Hepatocyte (in vitro differentiated cells): ENCODE results near the gene GDF9. TPM values are rescaled to one million over a fixed set of nuclear protein-coding genes. Genes with fewer than 3 reads are reported as not detected.

Experiments used
- DNase-seq: peaks from one replicate; pipeline ENCODE4 v3.0.0-alpha.2; 2016; ENCODE audit warnings: low spot score
- H2AFZ ChIP-seq: fragments of 200-600 bp; sonication (generic); 2 replicates; pipeline ENCODE4 v1.6.0; 2016; ENCODE audit warnings: antibody characterized with exemption, mild to moderate bottlenecking
- H3K27ac ChIP-seq: fragments of 200-600 bp; sonication (generic); 2 replicates; pipeline ENCODE4 v1.5.1; 2016; ENCODE audit warnings: mild to moderate bottlenecking
- H3K27me3 ChIP-seq: fragments of 200-600 bp; sonication (generic); 2 replicates; pipeline ENCODE4 v1.6.1; 2016
- H3K36me3 ChIP-seq: fragments of 200-600 bp; sonication (generic); replicated peaks from 2 replicates; pipeline ENCODE4 v1.5.1; 2016; ENCODE audit warnings: low read depth; ENCODE audit not compliant: insufficient read depth
- H3K4me1 ChIP-seq: fragments of 200-600 bp; sonication (generic); 2 replicates; pipeline ENCODE4 v1.5.1; 2016; ENCODE audit warnings: mild to moderate bottlenecking, moderate library complexity; ENCODE audit not compliant: insufficient read depth
- H3K4me2 ChIP-seq: fragments of 200-600 bp; sonication (generic); 2 replicates; pipeline ENCODE4 v1.6.0; 2016
- H3K4me3 ChIP-seq: fragments of 200-600 bp; sonication (generic); 2 replicates; pipeline ENCODE4 v1.5.1; 2016; ENCODE audit warnings: mild to moderate bottlenecking
- H3K79me2 ChIP-seq: fragments of 200-600 bp; sonication (generic); 2 replicates; pipeline ENCODE4 v1.6.0; 2017; ENCODE audit warnings: mild to moderate bottlenecking
- H3K9me2 ChIP-seq: fragments of 200-600 bp; sonication (generic); replicated peaks from 2 replicates; pipeline ENCODE4 v1.6.0; 2017; ENCODE audit warnings: mild to moderate bottlenecking; ENCODE audit not compliant: insufficient read depth
- H3K9me3 ChIP-seq: fragments of 200-600 bp; sonication (generic); 2 replicates; pipeline ENCODE4 v1.5.1; 2016; ENCODE audit warnings: low read depth, mild to moderate bottlenecking
- H4K20me1 ChIP-seq: fragments of 200-600 bp; sonication (generic); 2 replicates; pipeline ENCODE4 v1.6.0; 2016; ENCODE audit warnings: mild to moderate bottlenecking; ENCODE audit not compliant: insufficient read depth, poor library complexity, severe bottlenecking
- CTCF ChIP-seq: fragments of 200-600 bp; sonication (generic); IDR thresholded peaks from 2 replicates; pipeline ENCODE4 v1.5.1; 2016; ENCODE audit warnings: antibody characterized with exemption, mild to moderate bottlenecking; ENCODE audit not compliant: poor library complexity
- EZH2 ChIP-seq: fragments of 200-600 bp; sonication (generic); IDR thresholded peaks from 2 replicates; pipeline ENCODE4 v1.6.1; 2016; ENCODE audit warnings: antibody characterized with exemption, mild to moderate bottlenecking, borderline replicate concordance
- EZH2phosphoT487 ChIP-seq: fragments of 200-600 bp; sonication (generic); IDR thresholded peaks from one replicate; pipeline ENCODE4 v1.6.1; 2018; ENCODE audit warnings: antibody characterized with exemption, mild to moderate bottlenecking, low read depth, moderate library complexity; ENCODE audit not compliant: unreplicated experiment, severe bottlenecking
- WGBS: methylation state at CpG from one replicate; pipeline ENCODE4 v1.1.6; 2016; ENCODE audit warnings: low lambda C conversion rate; ENCODE audit errors: missing lambda C conversion rate; 5-methylcytosine and 5-hydroxymethylcytosine counted together
- polyA plus RNA-seq: library from polyadenylated mRNA; unstranded; fragments of >200 nt; fragmentation: Nextera tagmentation; extraction: Ambion mirVana; gene quantifications from 2 replicates; pipeline ENCODE4 v1.2.1, GENCODE V29; 2016
- total RNA-seq: library from RNA; depleted of rRNA; stranded (reverse); fragments of >200 nt; gene quantifications from 2 replicates; pipeline ENCODE4 v1.2.3, GENCODE V29; 2014

Gene GDF9
- total and polyA plus RNA-seq, 2 experiments from 2014 or later = 1.7 to 2.2 TPM

- Histone ChIP-seq H3K27me3 (no peaks in the 10 kb centered on the region), H3K4me3 (no peak overlapping the region), H4K20me1 (peaks cover under 1% of the 10 kb centered on the region), H3K9me2 (no peaks in the 10 kb centered on the region), H3K79me2 (peaks cover 11% of the 10 kb centered on the region), H3K27ac (peak overlapping the region; percentile 85), H3K4me2 (peak overlapping the region; percentile 38), H3K4me1 (peaks cover 26% of the 10 kb centered on the region), H3K9me3 (no peaks in the 10 kb centered on the region), H2AFZ (no peak overlapping the region), H3K36me3 (no peaks in the 10 kb centered on the region)
- WGBS = 94% methylated on average over 1 of the region's 1 CpG
- no peak for DNase-seq
- TF ChIP-seq EZH2 (no peak), CTCF (no peak), EZH2phosphoT487 (no peak)
Measured at GRCh38 chr5:132872788-132873118, 6.5 kb upstream of the GDF9 start.

DNA sequence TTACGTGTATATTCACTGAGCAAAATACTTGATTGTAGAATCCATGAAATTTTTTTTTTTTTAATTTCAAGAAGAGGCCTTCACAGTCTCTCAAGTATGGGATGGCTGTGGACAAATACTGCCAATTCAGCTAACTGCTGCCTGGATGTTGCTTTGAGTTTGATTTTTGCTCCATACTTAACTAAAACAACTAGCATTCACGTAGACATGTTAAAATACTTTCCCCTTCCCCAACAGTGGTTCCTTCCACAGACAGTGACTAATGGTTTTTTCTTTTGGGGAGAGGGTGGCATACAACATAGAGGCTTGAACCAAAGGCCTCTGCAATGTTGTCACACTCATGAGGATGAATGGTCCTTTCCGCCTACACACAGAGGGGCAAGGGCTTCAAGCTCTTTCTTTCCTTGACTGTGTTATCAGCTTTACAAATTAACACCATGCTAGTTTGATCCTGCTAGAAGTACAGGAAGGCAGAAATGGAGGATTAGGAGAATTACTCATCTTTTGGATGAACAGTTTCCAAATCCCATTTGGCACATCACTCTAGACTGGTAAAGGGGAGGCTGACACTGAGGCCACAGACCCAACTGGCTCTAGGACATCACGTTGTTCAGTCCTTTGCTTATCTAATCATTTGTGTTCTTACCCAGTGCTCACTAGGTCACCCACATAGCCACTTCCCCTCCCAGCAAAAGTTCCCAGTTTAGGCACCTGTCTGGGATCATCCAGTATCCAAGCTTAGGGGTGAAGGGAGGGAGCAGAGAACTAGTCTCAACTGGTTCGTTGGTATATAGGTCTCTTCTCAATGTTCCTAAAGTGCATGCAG is 5.4 kb upstream of the GDF9 start:
- H3K27ac ChIP-seq = peak overlapping the region; percentile 85
- H3K9me2 ChIP-seq = no peaks in the 10 kb centered on the region
- no peak overlapping the region for H3K4me3 ChIP-seq
- H3K9me3 ChIP-seq = no peaks in the 10 kb centered on the region
- TF ChIP-seq CTCF (no peak), EZH2phosphoT487 (no peak), EZH2 (no peak)
- H3K4me1 ChIP-seq = peaks cover 32% of the 10 kb centered on the region
- no peaks in the 10 kb centered on the region for H3K27me3 ChIP-seq
- no peak for DNase-seq
- H4K20me1 ChIP-seq = peaks cover 8% of the 10 kb centered on the region
- H3K79me2 ChIP-seq = peaks cover 21% of the 10 kb centered on the region
- no peak overlapping the region for H3K4me2 ChIP-seq
- WGBS = 86% methylated on average over 5 of the region's 5 CpGs
- no peaks in the 10 kb centered on the region for H3K36me3 ChIP-seq
- no peak overlapping the region for H2AFZ ChIP-seq

GRCh38 chr5:132870801-132871200 is 4.5 kb upstream of the GDF9 start:
- TF ChIP-seq EZH2 = no peak
- TF ChIP-seq EZH2phosphoT487 = no peak
- no peak for TF ChIP-seq CTCF
- H3K4me2 ChIP-seq = no peak overlapping the region
- H3K79me2 ChIP-seq = peaks cover 21% of the 10 kb centered on the region
- 74% methylated on average over 2 of the region's 2 CpGs for WGBS
- H3K4me1 ChIP-seq = peaks cover 33% of the 10 kb centered on the region
- no peak overlapping the region for H3K4me3 ChIP-seq
- peaks cover 8% of the 10 kb centered on the region for H4K20me1 ChIP-seq
- H3K36me3 ChIP-seq = no peaks in the 10 kb centered on the region
- H3K9me2 ChIP-seq = no peaks in the 10 kb centered on the region
- DNase-seq = no peak
- no peak overlapping the region for H2AFZ ChIP-seq
- no peaks in the 10 kb centered on the region for H3K9me3 ChIP-seq
- no peaks in the 10 kb centered on the region for H3K27me3 ChIP-seq
- peak overlapping the region; percentile 85 for H3K27ac ChIP-seq
